ENCODE data around the gene KCNK1. TPM values are rescaled to one million over a fixed set of nuclear protein-coding genes. Genes with fewer than 3 reads are reported as not detected.

Gene KCNK1
- total and polyA plus RNA-seq, 2 experiments from 2014 or later, result 1.8 to 8.5 TPM

- Histone ChIP-seq H3K36me3 (no peaks in the 10 kb centered on the region), H3K4me3 (no peak overlapping the region), H3K27ac (no peak overlapping the region), H3K4me1 (ENCODE audit: low read depth) (no peaks in the 10 kb centered on the region), H3K9me3 (ENCODE audit: low read depth) (no peaks in the 10 kb centered on the region), H3K27me3 (no peaks in the 10 kb centered on the region)
- TF ChIP-seq, protein P1, sequence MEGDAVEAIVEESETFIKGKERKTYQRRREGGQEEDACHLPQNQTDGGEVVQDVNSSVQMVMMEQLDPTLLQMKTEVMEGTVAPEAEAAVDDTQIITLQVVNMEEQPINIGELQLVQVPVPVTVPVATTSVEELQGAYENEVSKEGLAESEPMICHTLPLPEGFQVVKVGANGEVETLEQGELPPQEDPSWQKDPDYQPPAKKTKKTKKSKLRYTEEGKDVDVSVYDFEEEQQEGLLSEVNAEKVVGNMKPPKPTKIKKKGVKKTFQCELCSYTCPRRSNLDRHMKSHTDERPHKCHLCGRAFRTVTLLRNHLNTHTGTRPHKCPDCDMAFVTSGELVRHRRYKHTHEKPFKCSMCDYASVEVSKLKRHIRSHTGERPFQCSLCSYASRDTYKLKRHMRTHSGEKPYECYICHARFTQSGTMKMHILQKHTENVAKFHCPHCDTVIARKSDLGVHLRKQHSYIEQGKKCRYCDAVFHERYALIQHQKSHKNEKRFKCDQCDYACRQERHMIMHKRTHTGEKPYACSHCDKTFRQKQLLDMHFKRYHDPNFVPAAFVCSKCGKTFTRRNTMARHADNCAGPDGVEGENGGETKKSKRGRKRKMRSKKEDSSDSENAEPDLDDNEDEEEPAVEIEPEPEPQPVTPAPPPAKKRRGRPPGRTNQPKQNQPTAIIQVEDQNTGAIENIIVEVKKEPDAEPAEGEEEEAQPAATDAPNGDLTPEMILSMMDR (IDR thresholded peaks at IDR 0.05; ENCODE audit: low read depth, low read length), result no peak
- no peak for DNase-seq (ENCODE audit: low read depth in 1 of 2, low spot score in 1 of 2)
These were observed 86.4 kb downstream of the KCNK1 start for GRCh38 chr1:233700338-233700737.

GRCh38 chr1:233704170-233704897 lies 90.4 kb downstream of the KCNK1 start:
- no peak overlapping the region for H3K4me3 ChIP-seq
- peaks cover 9% of the 10 kb centered on the region for H3K4me1 ChIP-seq (ENCODE audit: low read depth)
- H3K36me3 ChIP-seq, result no peaks in the 10 kb centered on the region
- DNase-seq (ENCODE audit: low read depth in 1 of 2, low spot score in 1 of 2), result peak in 1 of 2 donors; percentile 6
- TF ChIP-seq, protein P1 (IDR thresholded peaks at IDR 0.05; ENCODE audit: low read depth, low read length), result no peak
- no peaks in the 10 kb centered on the region for H3K9me3 ChIP-seq (ENCODE audit: low read depth)
- no peak overlapping the region for H3K27ac ChIP-seq
- H3K27me3 ChIP-seq, result no peaks in the 10 kb centered on the region

DNA sequence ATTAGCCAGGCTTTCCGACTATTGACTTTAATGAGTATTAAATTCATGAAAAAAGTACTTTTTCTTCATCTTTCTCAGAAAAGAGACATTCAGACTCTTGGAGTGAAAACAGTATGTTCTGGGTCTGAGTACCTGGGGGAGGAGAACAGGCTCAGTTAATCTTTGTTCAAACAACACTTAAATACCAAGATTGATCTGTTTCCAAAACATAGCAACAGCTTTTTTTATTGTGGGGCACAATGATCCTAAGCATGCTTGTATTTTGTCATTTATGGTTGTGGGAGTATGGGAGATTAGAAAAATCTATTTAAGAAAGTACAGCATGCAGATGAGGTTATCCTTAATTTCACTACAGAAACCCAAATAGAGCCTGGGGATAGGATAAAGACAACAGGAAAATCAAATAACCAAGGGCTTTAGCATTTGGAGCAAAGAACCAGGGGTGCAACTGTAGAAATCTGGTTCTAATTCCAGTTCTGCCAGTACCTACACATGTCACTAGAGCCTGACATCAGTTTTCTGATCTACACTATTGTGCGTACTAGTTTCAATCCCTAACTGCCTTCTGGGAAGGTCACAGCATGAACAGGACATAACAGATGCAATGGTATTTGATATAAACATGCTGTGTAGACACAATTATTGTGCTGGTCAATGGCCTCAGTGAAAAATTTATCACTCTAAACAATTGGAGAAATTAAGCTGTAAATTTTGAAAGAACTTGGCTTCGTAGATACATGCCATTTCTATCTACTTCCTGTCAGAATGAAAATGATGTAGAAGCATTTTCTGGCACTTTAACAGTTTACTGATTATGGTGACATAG lies 91.2 kb downstream of the KCNK1 start:
- Histone ChIP-seq H3K36me3 (no peaks in the 10 kb centered on the region), H3K27me3 (no peaks in the 10 kb centered on the region), H3K9me3 (ENCODE audit: low read depth) (no peaks in the 10 kb centered on the region), H3K4me1 (ENCODE audit: low read depth) (peaks cover 9% of the 10 kb centered on the region), H3K27ac (no peak overlapping the region), H3K4me3 (no peak overlapping the region)
- TF ChIP-seq, protein P1 (IDR thresholded peaks at IDR 0.05; ENCODE audit: low read depth, low read length), result no peak
- no peak for DNase-seq (ENCODE audit: low read depth in 1 of 2, low spot score in 1 of 2)

GRCh38 chr1:233707153-233707879 lies 93.4 kb downstream of the KCNK1 start:
- H3K27ac ChIP-seq, result peak overlapping the region; percentile 20
- H3K4me1 ChIP-seq (ENCODE audit: low read depth), result peaks cover 9% of the 10 kb centered on the region
- DNase-seq (ENCODE audit: low read depth in 1 of 2, low spot score in 1 of 2), result peak in 1 of 2 donors; percentile 8
- H3K36me3 ChIP-seq, result no peaks in the 10 kb centered on the region
- no peaks in the 10 kb centered on the region for H3K9me3 ChIP-seq (ENCODE audit: low read depth)
- TF ChIP-seq, protein P1 (IDR thresholded peaks at IDR 0.05; ENCODE audit: low read depth, low read length), result no peak
- no peak overlapping the region for H3K4me3 ChIP-seq
- no peaks in the 10 kb centered on the region for H3K27me3 ChIP-seq

Measured in cardiac muscle cell (in vitro differentiated cells and primary cell).